IPS-NIHi7 (cell line): Measurements from ENCODE around the gene DUS4L.

Experiments
- DNase-seq: peaks from one replicate; pipeline ENCODE4 v3.0.0; 2012; ENCODE audit warnings: mixed read lengths; ENCODE audit errors: extremely low spot score

DUS4L gene

GRCh38 chr7:107579885-107580715 lies 16.3 kb downstream of the DUS4L start, which contains the start of gene BCAP29:
BCAP29 (plus strand) TSS chr7:107580246; CDS start chr7:107580773, 527 bp downstream.
- DNase-seq: peak; percentile 83

- no peak for DNase-seq
Observed at GRCh38 chr7:107580716-107581383, 17.1 kb downstream of the DUS4L start.

DNA sequence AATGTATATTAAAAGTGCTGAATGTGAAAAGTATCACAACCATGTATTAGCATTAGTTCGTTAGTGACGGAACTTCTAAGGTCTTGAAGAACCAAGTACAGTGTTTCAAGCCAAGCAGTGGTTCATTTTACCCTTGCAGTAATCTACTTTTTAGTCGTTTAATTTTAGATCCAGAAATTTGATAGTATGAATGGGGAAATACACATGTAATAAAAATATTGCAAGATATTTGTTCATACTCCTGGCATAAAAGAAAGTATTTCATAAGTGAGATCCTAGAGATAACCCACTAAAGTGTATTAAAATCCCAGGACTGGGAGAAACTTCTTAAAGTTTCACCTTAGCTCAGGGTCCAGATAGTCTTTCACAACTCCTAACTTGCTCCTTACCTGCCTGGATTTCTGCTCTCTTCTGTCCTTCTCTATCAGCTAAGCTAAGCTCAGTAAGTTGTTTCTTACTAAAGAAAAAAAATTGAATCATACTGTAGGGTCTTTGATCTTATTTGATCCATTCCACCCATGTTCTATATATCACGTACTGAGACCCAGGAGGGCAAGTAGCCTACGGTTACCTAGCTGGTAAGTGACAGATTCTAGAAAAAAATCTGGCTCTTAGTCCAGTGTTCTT lies 17.7 kb downstream of the DUS4L start:
- DNase-seq: no peak

GRCh38 chr7:107582875-107583274 lies 19.1 kb downstream of the DUS4L start:
- DNase-seq: no peak

DNA sequence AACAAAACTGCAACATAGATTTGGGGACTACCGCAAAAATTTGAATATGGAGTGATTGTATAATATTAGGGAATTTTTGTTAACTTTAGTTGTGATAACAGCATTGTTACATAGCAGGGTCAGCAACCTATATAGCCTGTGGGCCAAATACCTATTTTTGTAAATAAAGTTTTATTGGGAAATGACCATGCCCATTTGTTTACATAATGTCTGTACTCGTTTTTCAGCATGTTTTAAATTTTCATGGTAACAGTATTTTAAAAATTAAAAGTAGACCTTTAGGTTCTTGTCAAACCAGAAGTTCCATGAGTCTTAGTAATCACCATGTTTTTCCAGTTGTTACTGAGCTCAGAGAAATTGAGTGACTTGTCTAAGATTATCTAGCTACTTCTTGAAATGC lies 20.9 kb downstream of the DUS4L start:
- DNase-seq: no peak

DNA sequence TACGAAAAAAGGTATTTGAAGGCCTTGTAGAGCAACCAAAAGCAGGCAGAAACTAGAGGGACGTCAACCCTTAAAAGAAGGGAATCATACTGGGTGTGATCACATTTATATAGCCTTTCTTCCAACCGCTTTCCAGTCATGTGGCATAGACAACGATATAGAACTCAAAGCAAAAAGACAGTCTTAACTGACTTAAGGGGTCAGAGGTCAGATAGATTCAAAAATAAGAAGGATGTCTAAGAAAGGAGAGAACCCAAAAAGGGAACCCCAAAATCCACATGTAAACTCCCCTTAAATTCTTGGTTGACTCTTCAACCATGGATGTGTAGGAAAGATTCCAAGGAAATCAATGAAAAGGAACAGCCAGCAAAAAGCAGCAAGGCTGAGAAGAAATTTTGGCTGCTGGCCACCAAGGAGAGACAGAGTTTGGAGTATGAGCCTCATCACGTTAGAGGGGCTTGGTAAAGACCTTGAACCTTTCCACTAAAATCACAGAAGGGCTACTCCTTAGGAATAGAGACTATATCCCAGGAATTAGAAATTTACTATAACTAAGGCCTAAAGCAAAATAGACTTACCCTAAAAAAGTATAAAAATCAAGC lies 24.9 kb downstream of the DUS4L start:
- DNase-seq: no peak

DNA sequence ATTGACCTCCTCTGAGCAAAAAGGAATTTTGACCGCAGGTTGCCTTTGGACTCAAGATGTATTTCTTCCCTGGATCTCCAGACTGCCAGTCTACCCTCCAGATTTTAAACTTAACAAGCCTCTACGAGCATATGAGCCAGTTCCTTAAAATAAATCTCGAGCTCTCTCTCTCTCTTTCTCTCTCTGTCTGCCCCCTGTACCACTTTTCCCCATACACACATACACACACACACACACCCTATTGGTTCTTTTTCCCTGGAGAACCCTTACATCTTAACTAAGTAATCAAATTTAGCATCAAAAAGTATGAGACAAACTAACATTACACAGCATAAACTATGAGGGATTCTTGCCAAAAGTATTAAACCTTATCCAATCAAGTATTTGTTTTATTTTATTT lies 27.6 kb downstream of the DUS4L start:
- DNase-seq: no peak

- DNase-seq: no peak
Observed at GRCh38 chr7:107592361-107593024, 28.7 kb downstream of the DUS4L start.

DNA sequence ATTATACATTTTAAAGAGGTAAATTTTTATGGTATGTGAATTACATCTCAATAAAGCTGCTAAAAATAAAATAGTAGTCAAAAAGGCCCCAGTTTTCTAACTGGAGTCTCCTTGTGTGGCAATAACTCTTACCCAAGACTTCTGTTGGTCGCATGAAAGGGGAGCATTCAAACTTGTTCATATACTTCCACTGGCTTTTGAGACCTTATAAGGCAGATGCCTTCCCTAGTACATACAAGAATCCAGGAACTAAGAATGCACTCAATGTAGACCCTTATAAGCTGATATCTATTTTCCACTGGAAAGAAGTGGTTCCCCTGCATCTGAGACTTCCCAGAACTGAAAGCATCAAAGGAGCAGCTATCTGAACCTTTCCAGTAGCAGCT lies 29.2 kb downstream of the DUS4L start:
- DNase-seq: no peak

DNA sequence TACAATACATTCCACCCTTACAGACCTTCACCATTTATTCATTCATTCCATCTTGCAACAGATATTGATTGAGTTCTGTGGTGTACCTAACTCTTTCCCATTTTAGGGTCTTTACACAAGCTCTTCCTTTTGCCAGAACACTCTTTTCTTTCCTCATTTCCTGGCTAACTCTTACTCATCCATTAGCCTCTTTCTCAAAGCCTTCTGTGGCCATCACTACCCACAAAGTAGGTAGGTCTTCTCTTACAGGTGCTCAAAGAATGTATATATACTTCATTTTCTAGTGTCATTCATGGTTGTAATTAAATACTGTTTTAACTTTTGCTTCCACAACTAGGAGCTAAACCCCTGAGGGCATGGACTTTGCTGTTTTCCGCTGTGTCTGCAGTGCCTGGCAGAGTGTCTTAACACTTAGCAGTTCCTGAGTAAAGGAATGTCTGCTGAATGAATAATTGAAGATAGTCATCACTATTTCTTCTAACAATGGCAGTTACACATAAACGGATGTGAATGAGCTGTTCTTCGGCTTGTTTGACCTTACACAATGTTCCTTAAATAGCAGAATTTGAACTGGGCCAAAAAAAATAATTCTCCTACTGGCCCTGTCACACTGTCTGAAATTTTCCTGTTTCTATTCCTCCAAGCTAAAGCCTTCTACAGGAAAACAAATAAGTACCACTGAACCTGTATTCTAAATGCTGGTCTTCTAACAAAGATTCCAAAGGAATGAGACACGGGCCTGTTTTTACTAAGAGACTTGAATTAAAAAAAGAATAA lies 31.4 kb downstream of the DUS4L start:
- no peak for DNase-seq

DNA sequence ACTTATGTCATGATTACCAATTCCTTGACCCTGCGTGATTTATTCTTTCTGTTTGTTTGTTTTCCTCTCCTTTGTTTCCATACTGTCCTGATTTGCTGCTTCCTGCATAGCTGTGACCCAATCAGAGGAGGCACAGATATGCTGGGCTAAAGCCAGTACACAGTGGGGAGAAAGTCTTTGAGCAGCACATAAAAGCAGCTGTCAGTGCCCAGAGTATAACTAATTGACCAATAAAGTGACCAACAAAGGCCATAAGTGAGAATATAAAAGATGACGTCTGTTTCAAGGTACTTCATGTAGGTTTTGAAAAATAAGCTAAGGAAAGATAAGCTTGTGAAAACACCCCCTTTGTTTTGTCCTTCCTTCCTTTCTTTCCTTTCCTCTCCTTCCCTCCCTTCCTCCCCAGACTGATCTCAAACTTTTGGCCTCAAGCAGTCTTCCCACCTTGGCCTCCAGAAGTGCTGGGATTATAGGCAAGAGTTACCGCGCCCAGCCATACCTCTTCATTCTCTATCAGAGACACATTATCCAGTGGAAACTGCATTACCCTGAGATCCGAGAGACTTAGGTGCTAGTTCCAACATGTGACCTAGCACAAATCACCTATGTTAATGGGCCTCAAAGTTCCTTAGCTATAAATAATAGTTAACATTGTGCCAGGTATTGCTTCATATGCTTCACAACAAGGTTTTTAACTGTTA lies 33.3 kb downstream of the DUS4L start:
- no peak for DNase-seq

DNA sequence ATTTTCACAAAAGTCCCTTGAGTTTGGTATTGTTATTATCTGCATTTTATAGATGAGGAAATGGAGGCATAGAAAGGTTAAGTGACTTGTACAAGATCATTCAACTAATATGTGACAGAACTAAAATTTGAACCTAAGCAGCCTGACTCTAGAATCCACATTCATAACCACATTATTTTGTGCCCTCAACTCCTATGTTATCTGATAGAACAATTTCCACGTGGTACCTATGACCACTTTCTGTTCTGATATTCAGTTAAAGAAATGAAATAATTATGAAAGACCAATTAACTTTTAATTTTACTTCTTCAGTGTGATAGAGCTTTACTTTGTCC lies 33.8 kb downstream of the DUS4L start:
- no peak for DNase-seq

- DNase-seq: no peak
Observed at GRCh38 chr7:107597953-107598352, 34.2 kb downstream of the DUS4L start.

GRCh38 chr7:107599262-107599661 lies 35.5 kb downstream of the DUS4L start:
- no peak for DNase-seq

GRCh38 chr7:107600816-107601215 lies 37.0 kb downstream of the DUS4L start:
- DNase-seq: no peak

DNA sequence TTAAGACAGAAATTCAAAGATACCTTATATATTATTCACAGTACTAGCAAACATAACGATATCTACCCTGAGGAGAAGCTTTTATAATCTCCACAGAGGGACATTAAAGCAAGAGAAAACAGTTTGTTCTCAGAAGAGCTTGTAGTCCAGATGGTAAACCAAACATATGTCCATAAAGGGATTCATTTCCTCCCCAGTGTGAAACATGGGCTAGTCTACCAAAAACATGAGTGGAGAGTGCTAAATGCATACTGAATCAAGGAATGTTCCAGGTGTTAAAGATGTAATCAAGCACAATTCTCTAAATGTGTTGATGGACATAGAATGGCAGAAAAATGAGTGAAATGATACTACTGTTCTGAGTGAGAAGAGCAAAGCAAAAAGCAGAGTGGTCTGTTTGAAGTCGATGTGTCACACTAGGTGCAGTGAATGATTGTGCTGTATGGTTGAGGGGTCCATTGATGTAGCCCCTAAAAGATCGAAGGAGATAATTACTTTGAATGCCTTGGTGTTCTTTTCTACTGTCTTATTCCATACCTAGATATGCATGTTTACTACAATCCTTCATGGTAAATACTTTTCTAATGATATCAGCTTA lies 41.5 kb downstream of the DUS4L start:
- no peak for DNase-seq

DNA sequence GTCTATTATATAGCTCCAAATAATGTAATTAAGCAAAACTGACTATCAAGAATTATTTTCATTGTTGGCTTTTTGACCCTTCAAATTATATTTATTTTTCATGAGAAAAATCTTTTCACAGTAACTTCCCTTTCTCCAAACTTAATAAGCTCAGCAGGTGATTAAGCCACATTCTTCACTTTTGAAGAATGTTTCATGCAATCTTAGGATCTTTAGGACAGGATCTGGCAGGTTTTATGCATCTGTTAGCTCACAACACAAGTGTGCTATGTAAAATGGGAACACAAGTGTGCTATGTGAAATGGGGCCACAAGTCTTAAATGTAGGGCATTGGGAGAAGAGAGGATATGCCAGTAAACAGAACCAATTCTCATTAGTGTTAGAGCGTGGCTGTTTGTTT lies 42.5 kb downstream of the DUS4L start:
- no peak for DNase-seq

GRCh38 chr7:107609811-107610261 lies 46.1 kb downstream of the DUS4L start:
- no peak for DNase-seq

DNA sequence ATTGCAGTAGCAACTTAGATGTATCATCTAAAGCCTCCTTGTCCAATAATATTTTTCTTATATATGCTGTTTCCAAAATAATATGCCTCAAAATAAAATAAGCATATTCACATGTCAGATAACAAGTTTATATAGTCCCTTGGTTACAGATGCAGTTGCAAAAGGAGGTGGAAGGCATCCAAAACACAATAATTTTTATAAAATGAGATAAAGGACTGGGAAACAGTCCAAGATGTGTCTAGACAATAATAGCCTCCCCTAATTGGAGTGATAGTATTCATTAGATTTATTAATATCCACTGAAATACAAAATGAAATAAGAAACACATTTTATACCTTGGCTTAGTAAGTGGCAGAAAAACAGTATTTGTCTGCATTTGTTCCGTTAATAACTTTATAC lies 46.6 kb downstream of the DUS4L start:
- no peak for DNase-seq

GRCh38 chr7:107613439-107613838 lies 49.7 kb downstream of the DUS4L start:
- no peak for DNase-seq
